Natural killer cell treated with Interleukin-12 subunit alpha and Interleukin-12 subunit beta and Interleukin-15 and Interleukin-18, amount 100 ng/mL, for 72 hours (primary cell): ENCODE data around the gene TMPRSS11E. TPM values are rescaled to one million over a fixed set of nuclear protein-coding genes. Genes with fewer than 3 reads are reported as not detected.

ENCODE experiments used
- ATAC-seq, 2 donors: fragments of 150-1000 bp; cut with Tn5 transposase in 1 of 2; sonication (Bioruptor Pico), chemical (Tn5 transposase) in 1 of 2; 2 replicates each; pipeline ENCODE4 v1.10.0; 2021
- DNase-seq: peaks from one replicate; pipeline ENCODE4 v3.0.0; 2022; ENCODE audit warnings: low spot score
- H3K27ac Mint-ChIP-seq, 2 donors: 1 replicate in 1 of 2; 2 replicates in 1 of 2; pipeline ENCODE4 v1.8.0; 2022; ENCODE audit warnings: mixed read lengths in 2 of 2, mild to moderate bottlenecking in 1 of 2, moderate library complexity in 1 of 2
- H3K27me3 Mint-ChIP-seq, 2 donors: 1 replicate in 1 of 2; 2 replicates in 1 of 2; pipeline ENCODE4 v1.8.0; 2022; ENCODE audit warnings: mixed read lengths in 2 of 2
- H3K36me3 Mint-ChIP-seq: one replicate; pipeline ENCODE4 v1.8.0; 2022; ENCODE audit warnings: mixed read lengths
- H3K4me1 Mint-ChIP-seq, 2 donors: 1 replicate in 1 of 2; 2 replicates in 1 of 2; pipeline ENCODE4 v1.8.0; 2022; ENCODE audit warnings: low read depth in 2 of 2, mixed read lengths in 2 of 2, mild to moderate bottlenecking in 1 of 2
- H3K4me3 Mint-ChIP-seq: one replicate; pipeline ENCODE4 v1.8.0; 2022; ENCODE audit warnings: mixed read lengths
- H3K9me3 Mint-ChIP-seq: 2 replicates; pipeline ENCODE4 v1.8.0; 2022; ENCODE audit warnings: mixed read lengths
- total RNA-seq, 2 donors: library from RNA; stranded (reverse); gene quantifications; one replicate each; pipeline ENCODE4 v1.2.3, GENCODE V29; 2022

The TMPRSS11E gene
- total RNA-seq, 2 donors from 2014 or later = not detected

DNA sequence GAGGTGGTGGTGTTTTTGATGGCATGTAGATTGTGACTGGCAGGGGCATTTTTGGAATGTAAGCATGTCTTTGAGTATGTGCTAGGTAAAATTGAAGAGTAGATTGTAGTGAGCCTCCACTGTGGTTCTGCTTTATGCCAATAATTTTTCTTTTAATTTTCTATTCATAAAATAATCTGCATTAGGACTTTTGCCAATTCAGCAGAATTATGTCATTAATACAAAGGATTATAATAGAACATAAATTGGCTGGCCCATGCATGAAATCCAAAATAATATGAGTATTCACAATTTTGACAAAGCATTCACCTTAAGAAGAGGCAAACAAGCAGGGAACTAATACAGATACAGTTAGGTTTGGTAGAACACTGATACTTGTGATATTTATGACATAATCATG lies 14.9 kb upstream of the TMPRSS11E start:
- no peak for DNase-seq
- no peaks in the 10 kb centered on the region for H3K36me3 Mint-ChIP-seq
- H3K4me1 Mint-ChIP-seq = no peaks in the 10 kb centered on the region
- H3K27ac Mint-ChIP-seq = no peak overlapping the region
- H3K27me3 Mint-ChIP-seq = no peaks in the 10 kb centered on the region
- no peak for ATAC-seq
- no peaks in the 10 kb centered on the region for H3K9me3 Mint-ChIP-seq
- no peak overlapping the region for H3K4me3 Mint-ChIP-seq

GRCh38 chr4:68433582-68433981 lies 13.7 kb upstream of the TMPRSS11E start:
- no peaks in the 10 kb centered on the region for H3K9me3 Mint-ChIP-seq
- no peaks in the 10 kb centered on the region for H3K4me1 Mint-ChIP-seq
- H3K27ac Mint-ChIP-seq = no peak overlapping the region
- no peak overlapping the region for H3K4me3 Mint-ChIP-seq
- H3K36me3 Mint-ChIP-seq = no peaks in the 10 kb centered on the region
- DNase-seq = no peak
- ATAC-seq = no peak
- H3K27me3 Mint-ChIP-seq = no peaks in the 10 kb centered on the region

GRCh38 chr4:68434277-68434676 lies 13.0 kb upstream of the TMPRSS11E start:
- Mint-ChIP-seq H3K4me3 (no peak overlapping the region), H3K4me1 (no peaks in the 10 kb centered on the region), H3K36me3 (no peaks in the 10 kb centered on the region), H3K9me3 (no peaks in the 10 kb centered on the region), H3K27ac (no peak overlapping the region), H3K27me3 (no peaks in the 10 kb centered on the region)
- no peak for ATAC-seq
- no peak for DNase-seq

- no peak for ATAC-seq
- H3K27ac Mint-ChIP-seq = no peak overlapping the region
- no peaks in the 10 kb centered on the region for H3K9me3 Mint-ChIP-seq
- no peaks in the 10 kb centered on the region for H3K27me3 Mint-ChIP-seq
- no peaks in the 10 kb centered on the region for H3K4me1 Mint-ChIP-seq
- no peaks in the 10 kb centered on the region for H3K36me3 Mint-ChIP-seq
- DNase-seq = no peak
- H3K4me3 Mint-ChIP-seq = no peak overlapping the region
These were observed 12.4 kb upstream of the TMPRSS11E start for GRCh38 chr4:68434836-68435235.

DNA sequence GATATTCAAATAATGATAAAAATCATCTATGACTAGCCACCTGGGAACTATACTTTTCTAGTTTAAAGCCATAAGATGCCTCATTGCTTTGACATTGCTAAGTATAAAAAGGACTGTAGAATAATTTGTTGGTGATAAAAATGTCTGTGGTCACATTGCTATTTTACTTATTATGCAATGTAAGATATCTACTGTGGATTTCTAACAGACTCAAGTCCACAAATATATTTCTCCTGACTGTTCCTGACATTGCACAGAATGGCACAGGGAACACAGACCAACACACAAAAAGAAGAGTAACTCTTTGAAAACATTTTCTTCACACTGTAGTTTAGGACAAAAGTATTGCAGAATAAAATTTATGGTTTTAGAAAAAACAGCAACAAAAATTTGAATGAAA lies 2.2 kb upstream of the TMPRSS11E start:
- Mint-ChIP-seq H3K27me3 (peaks cover 0 to 2% of the 10 kb centered on the region in 2 donors), H3K4me1 (no peaks in the 10 kb centered on the region), H3K9me3 (no peaks in the 10 kb centered on the region), H3K27ac (no peak overlapping the region), H3K4me3 (no peak overlapping the region), H3K36me3 (no peaks in the 10 kb centered on the region)
- no peak for DNase-seq
- ATAC-seq = no peak

DNA sequence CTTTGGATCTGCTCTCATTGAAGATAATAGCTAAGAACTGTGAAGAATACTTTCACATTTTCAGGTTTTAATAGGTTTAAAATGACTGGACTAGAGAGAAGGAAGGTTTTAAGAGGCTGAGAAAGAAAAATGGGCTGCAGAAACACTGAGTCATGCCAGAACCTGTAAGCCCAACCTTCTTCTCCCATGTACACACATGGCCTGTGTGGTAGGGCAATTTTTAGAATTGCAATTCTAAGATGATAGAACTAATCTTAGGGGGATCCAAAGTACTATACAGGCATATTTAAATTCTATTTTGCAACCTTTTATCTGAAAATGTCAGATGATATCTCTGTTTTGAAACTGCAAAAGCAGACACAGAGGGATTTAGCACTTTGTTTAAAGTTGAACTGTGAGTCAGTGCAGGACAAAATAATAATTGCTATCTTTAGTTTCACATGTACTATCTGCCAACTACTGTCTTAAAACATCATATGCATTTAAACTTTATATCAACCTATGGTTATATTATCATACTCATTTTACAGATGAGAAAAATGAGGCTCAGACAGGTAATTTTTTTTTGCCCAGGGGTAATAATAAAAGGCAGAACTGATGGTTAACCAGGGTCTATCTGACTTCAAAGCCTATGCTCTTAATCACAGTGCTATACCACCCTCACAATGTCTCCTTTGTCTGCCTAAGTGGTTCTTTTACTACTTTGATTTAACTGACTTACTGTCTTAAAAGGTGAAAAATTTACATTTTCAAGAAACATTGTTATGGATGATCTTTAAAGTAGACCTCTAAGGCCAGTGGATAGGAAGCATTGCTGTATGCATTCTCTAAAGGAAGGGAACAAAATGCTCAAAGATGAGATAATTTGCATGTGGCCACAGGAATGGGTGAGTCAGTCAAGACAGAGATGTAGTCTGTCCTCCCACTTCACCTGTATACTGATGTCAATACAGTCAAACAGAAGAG lies 4.3 kb downstream of the TMPRSS11E start:
- Mint-ChIP-seq H3K4me3 (no peak overlapping the region), H3K4me1 (no peaks in the 10 kb centered on the region), H3K27me3 (peaks cover 0 to 5% of the 10 kb centered on the region in 2 donors), H3K36me3 (no peaks in the 10 kb centered on the region), H3K9me3 (no peaks in the 10 kb centered on the region), H3K27ac (no peak overlapping the region)
- DNase-seq (no peak), ATAC-seq (no peak)

- no peak for DNase-seq
- no peaks in the 10 kb centered on the region for H3K36me3 Mint-ChIP-seq
These were observed 12.8 kb downstream of the TMPRSS11E start for GRCh38 chr4:68460085-68460484.

DNA sequence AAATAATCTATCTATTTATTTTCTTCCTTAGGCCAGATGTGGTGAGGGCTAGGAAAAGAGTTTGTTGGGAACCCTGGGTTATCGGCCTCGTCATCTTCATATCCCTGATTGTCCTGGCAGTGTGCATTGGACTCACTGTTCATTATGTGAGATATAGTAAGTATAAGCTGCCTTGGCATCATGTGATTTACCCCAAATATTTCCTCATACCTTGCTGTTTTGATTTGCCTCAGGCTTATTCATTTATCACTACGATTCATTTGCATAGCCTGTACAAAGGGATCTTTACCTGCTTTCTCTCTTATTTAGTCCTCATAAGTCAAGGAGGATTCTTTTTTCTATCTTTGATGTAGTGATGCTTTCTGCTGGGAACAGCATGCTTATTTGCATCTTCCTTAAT lies 14.5 kb downstream of the TMPRSS11E start:
- Mint-ChIP-seq H3K27ac (no peak overlapping the region), H3K27me3 (no peaks in the 10 kb centered on the region), H3K36me3 (no peaks in the 10 kb centered on the region), H3K4me1 (no peaks in the 10 kb centered on the region), H3K4me3 (no peak overlapping the region), H3K9me3 (no peaks in the 10 kb centered on the region)
- DNase-seq (no peak), ATAC-seq (no peak)

More at GRCh38 chr4:68460085-68460484, 12.8 kb downstream of the TMPRSS11E start:
- no peak overlapping the region for H3K4me3 Mint-ChIP-seq
- no peaks in the 10 kb centered on the region for H3K9me3 Mint-ChIP-seq
- no peak for ATAC-seq
- H3K4me1 Mint-ChIP-seq = no peaks in the 10 kb centered on the region
- H3K27ac Mint-ChIP-seq = no peak overlapping the region
- H3K27me3 Mint-ChIP-seq = no peaks in the 10 kb centered on the region

- Mint-ChIP-seq H3K9me3 (no peaks in the 10 kb centered on the region), H3K36me3 (no peaks in the 10 kb centered on the region), H3K27me3 (no peaks in the 10 kb centered on the region), H3K27ac (no peak overlapping the region), H3K4me3 (no peak overlapping the region), H3K4me1 (no peaks in the 10 kb centered on the region)
- ATAC-seq (no peak), DNase-seq (no peak)
These were observed 15.4 kb downstream of the TMPRSS11E start for GRCh38 chr4:68462691-68463090.

DNA sequence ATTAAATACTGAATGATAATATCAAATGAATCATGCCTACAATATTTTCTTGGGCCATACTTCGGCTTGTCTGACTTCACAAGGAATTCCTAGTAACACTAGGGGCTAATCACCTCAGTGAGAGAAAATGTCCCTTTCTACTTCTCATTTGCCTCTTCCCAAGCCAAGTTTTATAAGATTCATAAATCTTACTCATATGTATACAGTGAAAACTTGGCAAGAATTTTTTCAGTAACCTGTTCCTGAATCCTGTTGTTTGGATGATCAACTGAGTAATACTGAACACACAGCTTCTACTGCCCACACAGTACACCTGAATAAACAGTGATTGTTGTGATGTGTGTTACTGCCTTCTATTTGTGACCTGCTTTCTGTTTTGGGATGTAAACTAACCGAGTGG lies 16.5 kb downstream of the TMPRSS11E start:
- Mint-ChIP-seq H3K36me3 (no peaks in the 10 kb centered on the region), H3K27ac (no peak overlapping the region), H3K9me3 (no peaks in the 10 kb centered on the region), H3K4me3 (no peak overlapping the region), H3K27me3 (no peaks in the 10 kb centered on the region), H3K4me1 (no peaks in the 10 kb centered on the region)
- ATAC-seq (no peak), DNase-seq (no peak)

GRCh38 chr4:68465058-68465457 lies 17.8 kb downstream of the TMPRSS11E start:
- H3K9me3 Mint-ChIP-seq = peaks cover 3% of the 10 kb centered on the region
- DNase-seq = no peak
- no peak for ATAC-seq
- H3K27ac Mint-ChIP-seq = no peak overlapping the region
- no peak overlapping the region for H3K4me3 Mint-ChIP-seq
- peaks cover 6 to 10% of the 10 kb centered on the region in 2 donors for H3K27me3 Mint-ChIP-seq
- no peaks in the 10 kb centered on the region for H3K36me3 Mint-ChIP-seq
- H3K4me1 Mint-ChIP-seq = no peaks in the 10 kb centered on the region

DNA sequence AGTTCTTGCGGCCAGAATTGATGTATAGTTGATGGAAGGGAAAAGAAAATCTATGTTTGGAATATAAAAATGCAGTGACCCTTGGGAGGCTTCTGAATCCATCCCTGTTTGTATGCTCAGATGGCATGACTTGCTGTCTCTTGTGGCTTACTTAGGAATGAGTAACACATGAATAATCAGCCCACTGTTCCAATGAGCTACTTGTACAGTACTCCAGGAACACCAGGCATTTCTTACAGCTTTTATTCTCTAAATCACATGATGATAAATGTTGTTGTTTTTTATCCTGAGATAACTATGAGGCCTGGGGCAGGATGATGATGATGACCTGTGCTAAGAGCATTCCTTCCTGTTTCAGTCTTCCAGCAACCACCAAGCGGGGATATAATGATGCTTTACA lies 18.9 kb downstream of the TMPRSS11E start:
- no peaks in the 10 kb centered on the region for H3K36me3 Mint-ChIP-seq
- DNase-seq = no peak
- no peak for ATAC-seq
- H3K27me3 Mint-ChIP-seq = peaks cover 6 to 11% of the 10 kb centered on the region in 2 donors
- peaks cover 3% of the 10 kb centered on the region for H3K9me3 Mint-ChIP-seq
- H3K4me3 Mint-ChIP-seq = no peak overlapping the region
- H3K4me1 Mint-ChIP-seq = no peaks in the 10 kb centered on the region
- H3K27ac Mint-ChIP-seq = no peak overlapping the region

- Mint-ChIP-seq H3K4me3 (no peak overlapping the region), H3K36me3 (no peaks in the 10 kb centered on the region), H3K9me3 (peaks cover 3% of the 10 kb centered on the region), H3K27me3 (peaks cover 6 to 11% of the 10 kb centered on the region in 2 donors), H3K27ac (no peak overlapping the region), H3K4me1 (no peaks in the 10 kb centered on the region)
- ATAC-seq (no peak), DNase-seq (no peak)
These were observed 19.5 kb downstream of the TMPRSS11E start for GRCh38 chr4:68466751-68467150.

DNA sequence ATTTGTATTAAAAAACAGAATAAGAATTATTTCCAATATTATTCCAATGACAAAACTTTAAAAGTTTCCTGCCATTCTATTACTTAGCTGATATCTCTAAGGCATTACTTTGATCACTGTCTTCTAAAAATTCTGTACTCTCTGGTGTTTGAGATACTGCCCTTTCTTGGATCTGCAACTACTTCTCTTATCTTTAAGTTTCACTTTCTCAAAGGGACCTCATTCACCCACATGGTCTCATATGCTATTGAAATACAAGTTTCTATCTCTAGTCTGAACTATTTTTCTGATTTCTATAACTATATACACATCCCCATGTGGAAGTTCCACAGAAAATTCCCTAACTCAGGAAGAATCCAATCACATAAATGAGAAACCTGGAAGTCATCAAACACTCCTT lies 22.2 kb downstream of the TMPRSS11E start:
- Mint-ChIP-seq H3K9me3 (peaks cover 3% of the 10 kb centered on the region), H3K4me3 (no peak overlapping the region), H3K27ac (no peak overlapping the region), H3K4me1 (no peaks in the 10 kb centered on the region), H3K36me3 (no peaks in the 10 kb centered on the region), H3K27me3 (peaks cover 6 to 11% of the 10 kb centered on the region in 2 donors)
- no peak for DNase-seq
- ATAC-seq = no peak
